Measurements from ENCODE around the gene KIAA1958. TPM values are rescaled to one million over a fixed set of nuclear protein-coding genes. Genes with fewer than 3 reads are reported as not detected.

Gene KIAA1958
- total and polyA plus RNA-seq, 10 of the 15 experiments (the other 5 are each of a cell fraction or from before 2014, with no cell fraction given), result 0.53 to 8.7 (median 4.0) TPM

- in situ Hi-C loops (cut with MboI), result no loop called here
- no peaks in the 10 kb centered on the region; the same call in 1 of the 2 replicates for H3K79me2 ChIP-seq (ENCODE audit: control insufficient read depth, insufficient read depth, low read length)
- no peak for TF ChIP-seq ZNF217 (IDR thresholded peaks at IDR 0.05)
- peak in 1 of 2 experiments; percentile 74; a peak in 1 of 4 replicates for TF ChIP-seq CEBPB (IDR thresholded peaks at IDR 0.05; ENCODE audit: borderline replicate concordance in 1 of 2, low read depth in 2 of 2, low read length in 2 of 2)
- ATAC-seq (no peak), DNase-seq (ENCODE audit: low read depth, low spot score) (no peak), FAIRE-seq (no peak)
- 90% methylated on average over 6 of the region's 6 CpGs for WGBS (ENCODE audit: insufficient coverage, insufficient replicate concordance, low lambda C conversion rate, missing lambda C conversion rate)
- H3K4me3 ChIP-seq, result no peak overlapping the region
- H3K27ac ChIP-seq (ENCODE audit: control insufficient read depth, insufficient read depth), result no peak overlapping the region
- H3K4me2 ChIP-seq (ENCODE audit: control insufficient read depth, insufficient read depth), result no peak overlapping the region
- intact Hi-C loops (cut with micrococcal nuclease; ENCODE audit: unreplicated experiment), result no loop called here
- SMC1A ChIA-PET (ENCODE audit: uncharacterized antibody, unreplicated experiment), result interaction anchor here (0.6 to 1.8 kb wide), 4 partner anchors 9 to 380 kb away, joined by 3 to 6 read pairs (median 4); no protein-coding TSS in a partner anchor
- BruUV-seq (replicated peaks), result no TSS peak
- POLR2A ChIA-PET, result no interaction called here
- no peaks in the 10 kb centered on the region for H3K4me1 ChIP-seq (ENCODE audit: control insufficient read depth, insufficient read depth, low read length)
- no peak overlapping the region for H3K9ac ChIP-seq (ENCODE audit: control insufficient read depth, insufficient read depth, low read length)
- RAD21 ChIA-PET (ENCODE audit: unreplicated experiment), result no interaction called here
- H2AFZ ChIP-seq (ENCODE audit: control insufficient read depth, low read depth, low read length), result no peak overlapping the region
- CTCF ChIA-PET, result interaction anchor here (0.6 to 1.0 kb wide), 3 partner anchors 11 to 39 kb away, joined by 3 read pairs; no protein-coding TSS in a partner anchor
- no peaks in the 10 kb centered on the region for H3K36me3 ChIP-seq (ENCODE audit: control insufficient read depth in 2 of 2, insufficient read depth in 2 of 2, low read length in 1 of 2)
- no peaks in the 10 kb centered on the region for H3K9me3 ChIP-seq (replicated peaks; ENCODE audit: control insufficient read depth, insufficient read depth, low read length)
- no peaks in the 10 kb centered on the region for H4K20me1 ChIP-seq (ENCODE audit: control insufficient read depth, insufficient read depth)
- no peaks in the 10 kb centered on the region for H3K27me3 ChIP-seq (replicated peaks in 1 of 2; ENCODE audit: control insufficient read depth in 2 of 2, insufficient read depth in 2 of 2, low read length in 1 of 2)
These were observed 44.2 kb downstream of the KIAA1958 start for GRCh38 chr9:112530751-112531205.

- ChIA-PET RAD21 (ENCODE audit: unreplicated experiment) (no interaction called here), SMC1A (ENCODE audit: uncharacterized antibody, unreplicated experiment) (interaction anchor here (0.7 kb wide), 2 partner anchors 10 to 43 kb away, joined by 3 read pairs; no protein-coding TSS in a partner anchor), POLR2A (interaction anchor here (0.6 to 1.0 kb wide), 2 partner anchors 11 to 15 kb away, joined by 3 read pairs; no protein-coding TSS in a partner anchor), CTCF (interaction anchor here (1.6 kb wide), 1 partner anchor 10 kb away, joined by 5 read pairs; no protein-coding TSS in a partner anchor)
- H3K4me1 ChIP-seq (ENCODE audit: control insufficient read depth, insufficient read depth, low read length), result no peaks in the 10 kb centered on the region
- no peak overlapping the region for H2AFZ ChIP-seq (ENCODE audit: control insufficient read depth, low read depth, low read length)
- no peak for TF ChIP-seq ZNF274 (IDR thresholded peaks at IDR 0.05; ENCODE audit: insufficient read depth, insufficient read length)
- no peak for TF ChIP-seq POLR2AphosphoS2 (IDR thresholded peaks at IDR 0.05; ENCODE audit: low read depth, low read length)
- no peak for TF ChIP-seq USF2 (IDR thresholded peaks at IDR 0.05; ENCODE audit: borderline replicate concordance, low read depth, low read length)
- no peak for TF ChIP-seq MTA2 (IDR thresholded peaks at IDR 0.05; ENCODE audit: low read depth)
- no peak for TF ChIP-seq FOS (IDR thresholded peaks at IDR 0.05; ENCODE audit: borderline replicate concordance, extremely low read depth, insufficient read length)
- no peak for TF ChIP-seq CBX3 (IDR thresholded peaks at IDR 0.05; ENCODE audit: borderline replicate concordance, low read depth)
- TF ChIP-seq SUZ12 (IDR thresholded peaks at IDR 0.05; ENCODE audit: unreplicated experiment), result no peak
- TF ChIP-seq HCFC1 (IDR thresholded peaks at IDR 0.05; ENCODE audit: low read length), result no peak
- intact Hi-C loops (cut with micrococcal nuclease; ENCODE audit: unreplicated experiment), result no loop called here
- H3K27ac ChIP-seq (ENCODE audit: control insufficient read depth, insufficient read depth), result no peak overlapping the region
- H3K79me2 ChIP-seq (ENCODE audit: control insufficient read depth, insufficient read depth, low read length), result no peaks in the 10 kb centered on the region; the same call in 1 of the 2 replicates
- no peaks in the 10 kb centered on the region for H3K36me3 ChIP-seq (ENCODE audit: control insufficient read depth in 2 of 2, insufficient read depth in 2 of 2, low read length in 1 of 2)
- no peak overlapping the region for H3K4me3 ChIP-seq
- no peak overlapping the region for H3K4me2 ChIP-seq (ENCODE audit: control insufficient read depth, insufficient read depth)
- no peaks in the 10 kb centered on the region for H3K27me3 ChIP-seq (replicated peaks in 1 of 2; ENCODE audit: control insufficient read depth in 2 of 2, insufficient read depth in 2 of 2, low read length in 1 of 2)
- H4K20me1 ChIP-seq (ENCODE audit: control insufficient read depth, insufficient read depth), result no peaks in the 10 kb centered on the region
- no TSS peak for BruUV-seq (replicated peaks)
- WGBS (ENCODE audit: insufficient coverage, insufficient replicate concordance, low lambda C conversion rate, missing lambda C conversion rate), result 88% methylated on average over 6 of the region's 6 CpGs
- no peaks in the 10 kb centered on the region for H3K9me3 ChIP-seq (replicated peaks; ENCODE audit: control insufficient read depth, insufficient read depth, low read length)
- ATAC-seq, result no peak
- in situ Hi-C loops (cut with MboI), result no loop called here
- no peak for FAIRE-seq
- H3K9ac ChIP-seq (ENCODE audit: control insufficient read depth, insufficient read depth, low read length), result no peak overlapping the region
- DNase-seq (ENCODE audit: low read depth, low spot score), result no peak
These were observed 45.1 kb downstream of the KIAA1958 start for GRCh38 chr9:112531666-112532282.

Measured in GM12878 (cell line).